ENCODE data around the gene FOXN1.

The FOXN1 gene

DNA sequence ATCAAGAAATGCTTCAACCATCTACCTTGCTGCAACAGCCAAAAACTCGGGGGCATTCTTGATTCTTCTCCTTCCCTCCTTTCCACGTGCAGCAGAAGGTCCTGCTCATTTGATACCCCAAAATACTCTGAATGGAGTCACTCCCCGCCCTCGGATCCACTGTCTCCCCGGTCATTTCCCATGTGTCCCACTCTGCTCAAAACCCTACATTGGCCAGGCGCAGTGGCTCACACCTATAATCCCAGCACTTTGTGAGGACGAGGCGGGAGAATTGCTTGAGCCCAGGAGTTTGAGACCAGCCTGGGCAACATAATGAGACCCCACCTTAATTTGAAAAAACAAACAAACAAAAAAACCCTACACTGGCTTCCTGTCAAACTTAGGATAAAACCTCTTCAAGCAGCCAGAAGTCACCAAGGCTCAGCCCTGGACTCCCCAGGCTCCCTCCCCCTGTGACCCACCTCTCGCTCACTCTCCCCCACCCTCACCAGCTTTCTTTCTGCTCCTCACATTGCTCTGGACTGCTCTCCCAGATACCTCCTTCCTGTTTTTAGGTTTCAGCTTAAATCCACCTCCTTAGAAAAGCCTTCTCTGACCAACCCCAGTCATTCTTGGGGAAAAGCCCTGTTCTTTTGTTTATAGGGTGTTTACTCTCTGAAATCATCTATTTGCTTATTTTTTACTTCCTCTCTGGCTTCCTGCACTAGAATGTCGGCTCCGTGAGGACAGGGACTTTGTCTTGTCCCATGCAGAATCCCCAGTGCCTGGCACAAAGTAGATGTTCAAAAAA lies 29.9 kb upstream of the FOXN1 start:
- DNase-seq = no peak

DNA sequence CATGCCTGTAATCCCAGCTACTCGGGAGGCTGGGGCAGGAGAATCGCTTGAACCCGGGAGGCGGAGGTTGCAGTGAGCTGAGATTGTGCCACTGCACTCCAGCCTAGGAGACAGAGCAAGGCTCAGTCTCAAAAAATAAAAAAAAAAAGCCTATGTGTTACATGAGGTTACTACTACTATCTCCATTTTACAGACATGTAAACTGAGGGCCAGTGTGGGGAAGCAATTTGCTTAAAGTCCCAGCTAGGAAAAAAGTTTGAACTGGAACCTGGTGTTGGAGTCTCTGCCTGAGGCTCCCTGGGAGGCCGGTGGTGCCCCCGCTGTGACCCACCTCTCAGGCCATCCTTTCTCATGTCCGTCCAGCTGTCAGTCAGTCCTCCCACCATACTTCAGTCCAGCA lies 28.2 kb upstream of the FOXN1 start:
- DNase-seq = no peak

DNA sequence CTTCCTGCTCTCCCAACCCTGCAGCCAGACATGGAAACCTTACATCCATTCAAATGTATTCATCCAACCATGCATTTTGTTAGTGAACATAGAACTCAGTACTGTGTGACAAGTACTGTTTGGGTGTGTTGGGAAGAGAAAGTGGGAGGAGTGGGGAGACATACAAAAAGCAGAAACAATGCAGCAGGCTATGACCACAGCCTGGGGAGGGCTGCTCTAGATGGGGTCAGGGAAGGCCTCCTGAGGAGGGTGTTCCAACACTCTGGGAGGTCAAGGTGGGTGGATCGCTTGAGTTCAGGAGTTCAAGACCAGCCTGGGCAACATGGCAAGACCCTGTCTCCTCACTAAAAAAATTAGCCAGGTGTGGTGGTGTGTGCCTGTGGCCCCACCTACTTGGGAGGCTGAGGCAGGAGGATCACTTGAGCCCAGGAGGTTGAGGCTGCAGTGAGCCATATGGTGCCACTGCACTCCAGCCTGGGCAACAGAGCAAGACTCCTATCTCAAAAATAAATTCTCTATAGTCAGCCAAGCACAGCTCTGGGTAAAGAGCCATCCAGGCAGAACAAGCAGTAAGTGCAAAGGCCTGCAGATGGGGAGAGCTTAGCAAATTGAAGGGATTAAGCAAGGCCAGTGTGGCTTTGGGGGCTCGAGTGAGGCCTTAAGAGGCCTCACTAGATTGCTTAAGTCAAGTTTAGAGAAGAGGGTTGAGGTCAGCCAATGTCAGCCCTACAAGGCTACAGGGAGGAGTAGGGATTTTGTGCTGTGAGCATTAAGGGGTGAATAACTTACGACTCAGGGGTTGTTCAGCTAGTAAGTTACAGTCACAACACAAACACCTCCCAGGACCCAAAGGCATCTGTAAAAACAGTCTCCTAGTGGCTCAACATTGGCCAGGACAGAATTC lies 27.2 kb upstream of the FOXN1 start:
- DNase-seq = no peak

DNA sequence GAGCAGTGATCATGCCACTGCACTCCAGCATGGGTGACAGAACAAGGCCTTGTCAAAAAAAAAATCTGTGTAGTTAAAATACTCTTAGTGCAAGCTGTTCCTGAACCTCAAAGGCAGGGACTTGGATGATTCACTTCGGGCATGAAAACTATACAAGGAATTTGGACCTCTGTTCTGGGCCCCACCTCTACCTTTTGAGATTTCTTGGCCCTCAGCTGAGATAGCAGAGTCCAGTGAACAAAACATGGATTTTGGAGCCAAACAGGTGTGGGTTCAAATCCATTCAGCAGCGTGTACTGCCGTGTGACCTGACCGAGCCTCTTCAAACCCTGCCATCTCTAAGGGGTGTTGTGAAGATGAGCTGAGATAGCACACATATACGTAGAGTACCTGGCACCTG lies 25.9 kb upstream of the FOXN1 start:
- no peak for DNase-seq

DNA sequence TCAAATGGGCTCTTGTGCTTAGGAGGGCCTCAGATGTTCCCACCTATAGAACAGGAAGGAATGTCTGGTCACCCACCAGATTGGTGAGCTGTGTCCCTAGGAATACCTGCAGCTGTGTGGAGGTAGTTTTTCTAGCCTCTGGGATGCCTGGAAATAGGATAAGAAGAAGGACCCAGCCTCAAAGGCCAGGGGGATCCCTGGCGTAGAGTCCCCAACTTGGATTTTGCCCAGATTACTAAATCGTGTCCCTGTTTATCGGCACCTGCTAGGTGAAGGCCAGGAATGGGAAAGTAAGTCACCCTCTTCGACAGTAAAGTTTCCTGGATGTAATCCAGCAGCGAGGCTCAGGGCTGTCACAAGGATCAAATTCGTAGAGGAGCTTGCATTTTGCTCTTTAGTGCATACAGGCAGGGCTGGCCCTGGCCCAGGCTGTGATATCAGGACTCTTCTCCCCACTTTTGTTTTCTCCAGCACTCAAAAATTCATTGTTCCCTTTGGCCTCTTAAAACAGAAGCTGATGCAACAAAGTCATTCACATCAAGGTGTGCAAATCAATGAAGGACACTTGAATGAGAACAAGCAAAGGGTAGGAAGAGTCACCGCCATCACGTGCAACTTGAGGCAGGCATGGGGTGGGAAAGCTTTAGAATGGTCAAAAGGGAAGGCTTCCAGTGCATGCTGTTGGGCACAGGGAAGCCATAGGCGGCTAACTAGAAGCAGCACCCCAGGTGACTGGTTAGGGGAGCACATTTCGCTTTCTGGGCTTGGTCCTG lies 25.2 kb upstream of the FOXN1 start:
- DNase-seq = no peak

DNA sequence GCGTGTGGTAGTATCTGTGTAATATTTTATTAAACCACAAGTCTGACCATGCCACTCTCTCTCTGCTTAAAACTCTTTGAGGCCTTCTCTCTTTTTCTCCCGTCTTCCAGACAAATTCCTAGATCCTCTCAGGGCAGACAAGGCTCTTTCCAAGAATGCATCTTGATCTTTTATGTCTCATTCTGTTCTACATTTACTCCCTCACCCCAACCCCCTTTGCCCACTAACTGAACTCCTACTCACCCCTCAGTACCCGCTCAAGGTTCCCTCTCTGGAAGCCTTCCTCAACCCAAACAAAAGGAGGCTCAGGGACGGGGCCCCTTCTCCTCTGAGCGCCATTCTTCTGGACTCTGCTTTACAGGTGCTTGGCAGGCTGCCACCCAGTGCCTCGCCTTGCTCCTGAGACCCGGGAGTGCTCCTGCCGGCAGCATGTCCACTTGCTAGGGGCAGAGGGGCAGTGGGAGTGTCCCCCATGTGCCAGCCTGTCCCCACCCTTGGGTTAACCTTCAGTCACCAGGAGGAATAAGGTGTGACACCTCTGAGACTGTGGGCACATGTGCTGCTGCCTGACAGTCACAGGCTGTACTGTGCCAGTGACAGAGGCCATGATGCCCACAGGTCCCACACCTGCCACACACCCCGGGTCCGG lies 23.5 kb upstream of the FOXN1 start:
- no peak for DNase-seq

DNA sequence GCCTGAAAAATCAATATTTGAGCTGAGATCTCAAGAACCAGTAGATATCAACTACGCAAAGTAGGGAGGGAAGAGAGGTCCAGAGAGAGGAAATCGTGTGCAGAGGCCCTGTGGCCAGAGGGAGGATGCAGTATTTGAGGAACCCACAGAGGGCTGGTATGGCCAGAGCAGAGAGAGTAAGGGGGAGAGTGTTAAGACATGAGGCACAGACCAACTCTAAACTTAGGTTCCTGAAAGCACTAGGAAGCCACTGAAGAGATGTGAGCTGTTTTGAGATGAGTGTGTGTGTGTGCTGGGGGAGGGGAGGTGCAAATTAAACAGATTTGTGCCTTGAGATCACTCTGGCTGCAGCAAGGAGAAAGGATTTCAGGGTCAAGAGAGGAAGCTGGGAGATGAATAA lies 21.9 kb upstream of the FOXN1 start:
- DNase-seq = no peak

DNA sequence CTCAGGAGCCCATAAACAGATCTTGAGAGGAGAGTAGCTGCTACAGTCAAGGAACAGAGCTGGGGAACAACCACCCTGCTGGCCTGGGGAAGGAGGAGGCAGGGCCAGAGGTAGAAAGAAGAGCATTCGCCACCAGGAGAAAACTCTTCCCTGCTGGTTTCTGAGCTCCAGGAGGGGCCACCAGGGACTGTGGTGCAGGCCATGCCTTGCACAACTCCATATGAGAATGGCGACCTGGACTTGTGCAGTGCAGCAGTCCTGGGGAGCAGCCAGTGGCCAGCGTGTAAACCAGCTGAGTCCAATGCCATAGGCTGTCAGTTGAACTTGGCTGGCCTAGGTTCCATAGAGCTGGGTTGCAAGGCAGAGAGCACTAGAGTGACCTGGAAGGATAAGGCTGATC lies 21.1 kb upstream of the FOXN1 start:
- DNase-seq = no peak

DNA sequence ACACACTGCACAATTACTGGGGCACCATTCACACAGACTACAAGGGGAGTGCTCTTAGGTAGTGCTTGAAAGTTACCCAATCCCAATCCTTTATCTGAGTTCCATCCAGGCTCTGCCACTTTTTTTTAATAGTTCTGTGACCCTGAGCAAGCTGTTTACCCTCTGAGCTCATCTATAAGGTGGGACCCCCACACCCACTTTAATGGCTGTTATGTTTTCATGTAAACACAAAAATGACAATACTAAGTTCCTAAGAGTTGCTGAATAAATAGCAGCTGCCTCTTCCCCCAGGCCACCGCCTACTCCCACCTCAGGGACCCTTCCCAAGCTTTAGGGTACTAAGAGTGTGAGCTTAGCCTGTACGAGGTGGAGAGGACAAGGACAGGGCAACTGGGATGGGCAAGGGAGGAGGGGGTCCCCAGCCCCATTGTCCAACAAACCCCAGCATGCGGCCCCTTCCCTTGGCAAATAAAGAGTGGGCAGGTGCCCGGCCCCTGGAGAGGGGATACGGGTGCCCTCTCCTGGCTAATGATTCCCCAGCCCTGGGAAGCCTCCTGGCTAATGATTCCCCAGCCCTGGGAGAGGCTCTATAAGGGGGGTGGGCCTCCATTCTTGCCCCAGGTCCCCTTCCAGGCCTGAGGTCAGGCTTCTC lies 18.1 kb upstream of the FOXN1 start:
- DNase-seq = no peak

DNA sequence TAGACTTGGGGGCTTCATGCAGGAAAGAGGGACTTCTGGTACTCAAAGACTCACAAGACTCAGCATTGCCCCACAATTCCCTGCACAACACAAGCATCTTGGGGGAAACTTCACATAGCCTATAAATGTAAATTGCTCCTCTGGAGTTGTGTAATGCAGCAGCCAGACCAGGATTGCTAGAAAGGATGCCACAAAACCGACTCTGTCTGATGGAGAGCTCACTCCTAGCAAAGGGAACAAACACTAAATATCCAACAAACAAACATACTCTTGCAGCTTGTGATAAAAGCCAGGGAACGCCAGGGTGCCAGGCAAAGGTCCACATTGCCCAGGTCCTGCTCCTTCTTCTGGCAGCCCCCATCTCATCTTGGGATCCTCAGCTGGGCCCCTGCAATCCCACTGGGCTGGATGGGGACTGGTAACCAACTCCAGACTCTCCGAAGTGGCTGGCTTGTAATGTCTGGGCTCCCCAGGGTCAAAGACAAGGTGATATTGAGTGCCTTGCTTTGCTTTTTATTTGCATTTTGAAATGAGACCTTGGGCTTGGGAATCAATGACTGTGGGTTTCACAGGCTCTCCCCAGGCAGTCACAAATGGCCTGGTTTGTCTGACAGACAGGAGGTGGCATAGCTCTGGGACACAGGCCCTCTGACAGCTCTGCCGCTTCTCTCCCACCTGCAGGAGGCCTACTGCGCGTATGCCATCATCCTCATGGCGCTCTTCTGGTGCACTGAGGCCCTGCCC lies 17.4 kb upstream of the FOXN1 start:
- no peak for DNase-seq

DNA sequence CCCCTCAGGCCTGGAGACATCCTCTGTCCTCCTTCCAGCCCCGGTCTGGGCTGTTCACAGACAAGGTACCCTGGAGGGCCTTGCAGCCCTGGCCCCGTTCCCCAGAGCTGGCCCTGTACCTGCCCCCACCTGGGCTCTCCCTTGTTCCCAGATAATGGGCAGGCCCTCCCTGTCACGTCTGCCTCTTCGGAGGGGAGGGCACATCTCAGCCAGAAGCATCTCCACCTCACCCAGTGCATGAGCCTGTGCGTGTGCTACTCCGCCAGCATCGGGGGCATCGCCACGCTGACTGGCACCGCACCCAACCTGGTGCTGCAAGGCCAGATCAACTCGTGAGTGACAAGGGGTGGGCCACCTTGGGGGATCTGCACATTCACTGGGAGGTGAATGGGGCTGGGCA lies 14.9 kb upstream of the FOXN1 start:
- DNase-seq = no peak

DNA sequence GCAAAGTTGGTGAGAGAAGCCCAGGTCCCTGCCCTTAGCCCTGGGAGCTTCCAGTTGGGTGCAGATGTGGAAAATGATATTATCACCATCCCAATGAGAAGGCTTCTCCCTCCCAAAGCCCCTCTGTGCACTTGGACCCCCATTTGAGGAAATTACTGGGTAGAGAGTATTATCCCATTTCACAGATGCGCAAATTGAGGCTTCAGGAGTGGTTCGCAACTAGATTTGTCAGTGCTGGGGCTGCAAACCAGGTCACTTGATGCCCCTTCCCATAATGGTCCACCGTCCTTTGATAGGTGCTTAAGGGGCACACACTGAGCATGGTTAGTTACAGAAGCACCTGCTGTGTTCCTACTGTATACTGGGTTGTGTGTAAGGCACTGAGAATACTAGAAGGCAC lies 14.3 kb upstream of the FOXN1 start:
- no peak for DNase-seq

DNA sequence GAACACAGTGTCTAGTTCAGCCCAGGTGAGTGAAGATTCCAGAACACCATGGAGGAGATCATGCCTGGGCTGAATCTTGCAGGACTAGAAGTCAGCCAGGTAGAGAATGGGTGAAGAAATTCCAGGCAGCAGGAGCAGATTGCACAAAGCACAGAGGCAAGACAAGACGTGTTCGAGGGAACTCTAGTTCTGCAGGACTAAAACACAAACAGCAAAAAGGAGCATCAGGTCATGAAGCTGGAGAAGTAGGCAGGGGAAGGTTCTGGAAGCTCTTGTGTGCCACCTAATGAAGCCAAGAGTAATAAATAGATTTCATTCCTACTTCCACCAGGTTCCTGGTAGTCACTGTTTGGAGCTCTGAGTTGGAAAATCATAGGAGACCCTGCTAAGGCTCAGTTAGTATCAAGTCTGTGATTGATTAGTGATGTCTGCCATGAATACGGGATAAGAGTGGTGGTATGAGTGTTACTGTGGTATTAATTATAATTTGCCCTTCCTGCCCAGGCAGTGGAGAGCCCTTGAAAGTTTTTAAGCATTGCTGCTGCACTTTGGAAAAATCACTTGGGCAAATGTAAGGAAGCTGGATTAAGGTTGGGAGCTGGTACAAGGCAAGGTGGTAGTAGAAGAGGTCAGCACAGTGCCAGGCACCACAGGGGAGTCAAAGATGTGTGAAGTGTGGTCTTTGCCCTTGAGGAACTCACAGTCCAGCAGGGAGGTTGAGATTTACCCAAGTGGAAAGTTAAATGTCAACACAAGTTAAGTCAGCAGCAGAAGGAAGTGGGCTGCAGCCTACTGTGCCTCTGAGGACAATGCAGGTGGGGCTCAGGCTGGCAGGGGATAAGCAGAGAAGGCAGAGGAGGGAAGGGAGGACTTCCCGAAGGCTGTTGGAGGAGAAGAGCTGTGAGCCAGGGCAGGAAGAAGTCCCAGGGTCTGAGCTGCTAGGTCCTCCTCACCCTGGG lies 13.5 kb upstream of the FOXN1 start:
- DNase-seq = no peak

DNA sequence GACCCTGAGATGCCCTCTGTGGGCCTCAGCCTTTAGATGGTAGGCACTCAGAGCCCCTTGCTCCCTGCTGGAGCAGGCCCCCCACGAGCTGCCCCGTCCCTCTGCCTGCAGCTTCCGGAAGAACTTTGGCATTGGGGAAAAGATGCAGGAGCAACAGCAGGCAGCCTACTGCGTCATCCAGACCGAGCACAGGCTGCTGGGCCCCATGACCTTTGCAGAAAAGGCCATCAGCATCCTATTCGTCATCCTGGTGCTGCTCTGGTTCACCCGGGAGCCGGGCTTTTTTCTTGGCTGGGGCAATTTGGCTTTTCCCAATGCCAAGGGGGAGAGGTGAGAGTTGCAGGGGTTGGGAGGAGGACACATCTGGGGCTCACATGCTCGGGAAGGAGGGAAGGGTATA lies 12.7 kb upstream of the FOXN1 start:
- no peak for DNase-seq

DNA sequence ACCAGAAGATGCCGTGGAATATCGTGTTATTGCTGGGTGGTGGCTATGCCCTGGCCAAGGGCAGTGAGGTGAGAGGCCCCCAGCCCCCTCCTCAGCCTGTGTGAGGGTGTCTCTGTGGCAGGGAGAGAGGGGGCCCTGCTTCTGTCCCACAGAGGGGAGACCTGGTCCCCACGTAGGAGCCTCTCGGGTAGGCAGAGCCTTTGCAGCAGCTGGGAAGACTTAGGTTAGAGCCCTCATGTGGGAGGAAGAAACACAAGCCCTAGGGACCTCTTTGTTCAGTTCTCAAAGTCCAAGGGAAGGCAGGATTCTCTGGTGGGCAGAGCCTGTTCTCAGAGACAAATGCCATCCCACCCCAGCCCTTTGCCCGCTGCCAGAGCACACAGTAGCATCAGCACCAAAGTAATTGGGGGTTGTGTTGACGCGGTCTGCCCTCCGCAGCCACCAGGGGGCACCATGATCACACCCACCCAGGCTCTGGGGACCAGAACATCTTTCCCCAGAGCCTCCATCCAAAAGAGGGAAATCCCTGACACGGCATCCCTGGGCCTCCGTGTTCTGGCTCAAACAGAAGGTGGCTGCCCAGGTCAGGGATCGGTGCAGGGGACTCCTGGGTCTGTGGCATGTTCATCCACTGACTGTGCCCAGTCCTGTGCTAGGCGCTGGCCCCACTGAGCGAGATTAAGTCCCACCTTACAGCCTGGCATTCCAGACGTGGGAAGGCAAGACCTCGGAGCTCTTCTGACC lies 11.5 kb upstream of the FOXN1 start:
- DNase-seq = peak in 53 of 58 donors; percentile 4 to 82 (median 43)

DNA sequence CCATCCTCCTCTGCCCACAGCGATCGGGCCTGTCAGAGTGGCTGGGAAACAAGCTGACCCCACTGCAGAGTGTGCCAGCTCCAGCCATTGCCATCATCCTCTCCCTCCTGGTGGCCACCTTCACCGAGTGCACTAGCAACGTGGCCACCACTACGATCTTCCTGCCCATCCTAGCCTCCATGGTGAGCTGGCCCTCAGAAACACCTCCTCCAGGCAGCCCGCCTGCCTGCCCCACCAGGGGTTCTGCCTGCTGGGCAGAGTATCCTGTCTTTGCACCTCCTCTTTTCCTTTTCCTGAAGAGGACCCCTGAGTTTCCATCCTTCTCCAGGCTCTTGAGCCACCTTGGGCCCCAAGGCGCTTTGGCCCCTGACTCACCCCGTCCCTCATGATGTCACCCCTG lies 10.5 kb upstream of the FOXN1 start:
- no peak for DNase-seq

DNA sequence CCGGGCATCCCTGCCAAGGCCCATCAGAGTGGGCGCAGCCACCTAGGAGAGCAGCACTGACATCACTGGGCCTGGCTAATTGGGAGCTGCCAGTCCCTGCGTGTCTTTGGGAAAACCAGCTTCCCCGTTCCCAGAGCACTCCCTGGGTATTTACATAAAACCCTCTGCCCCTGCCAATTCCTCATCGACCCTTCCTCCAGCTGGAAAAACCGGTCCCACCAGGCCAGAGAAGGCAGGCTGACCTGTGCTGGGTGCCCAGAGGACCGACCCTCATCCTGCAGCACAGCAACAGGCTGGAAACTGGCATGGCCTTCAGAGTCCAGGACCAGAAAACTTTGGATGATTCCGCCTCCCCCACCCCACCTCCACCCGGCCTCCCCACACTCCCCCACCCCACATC lies 8.2 kb upstream of the FOXN1 start:
- DNase-seq = no peak

Measured in anterior cingulate cortex (tissue), 58 donors.